ENCODE data around the gene EYA2.

DNA sequence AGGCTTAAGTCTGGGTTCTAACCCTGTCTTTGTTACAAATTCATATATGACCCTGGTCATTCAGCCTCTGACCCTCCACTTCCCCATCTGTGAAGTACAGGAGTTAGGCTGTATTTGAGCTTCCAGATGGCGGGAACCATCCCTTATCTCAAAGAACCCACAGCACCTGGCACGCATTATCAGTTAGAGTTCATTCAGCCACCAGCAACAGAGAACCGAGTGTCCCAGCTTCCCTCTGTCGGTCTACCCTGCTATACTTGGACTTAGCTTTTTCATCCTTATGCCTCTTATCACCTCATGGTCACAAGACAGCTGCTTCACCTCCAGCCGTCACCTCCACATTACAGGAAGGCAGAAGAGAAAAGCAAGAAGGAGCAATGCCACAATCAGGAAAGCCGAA is 147.8 kb downstream of the EYA2 start:
- TF ChIP-seq, protein P1, sequence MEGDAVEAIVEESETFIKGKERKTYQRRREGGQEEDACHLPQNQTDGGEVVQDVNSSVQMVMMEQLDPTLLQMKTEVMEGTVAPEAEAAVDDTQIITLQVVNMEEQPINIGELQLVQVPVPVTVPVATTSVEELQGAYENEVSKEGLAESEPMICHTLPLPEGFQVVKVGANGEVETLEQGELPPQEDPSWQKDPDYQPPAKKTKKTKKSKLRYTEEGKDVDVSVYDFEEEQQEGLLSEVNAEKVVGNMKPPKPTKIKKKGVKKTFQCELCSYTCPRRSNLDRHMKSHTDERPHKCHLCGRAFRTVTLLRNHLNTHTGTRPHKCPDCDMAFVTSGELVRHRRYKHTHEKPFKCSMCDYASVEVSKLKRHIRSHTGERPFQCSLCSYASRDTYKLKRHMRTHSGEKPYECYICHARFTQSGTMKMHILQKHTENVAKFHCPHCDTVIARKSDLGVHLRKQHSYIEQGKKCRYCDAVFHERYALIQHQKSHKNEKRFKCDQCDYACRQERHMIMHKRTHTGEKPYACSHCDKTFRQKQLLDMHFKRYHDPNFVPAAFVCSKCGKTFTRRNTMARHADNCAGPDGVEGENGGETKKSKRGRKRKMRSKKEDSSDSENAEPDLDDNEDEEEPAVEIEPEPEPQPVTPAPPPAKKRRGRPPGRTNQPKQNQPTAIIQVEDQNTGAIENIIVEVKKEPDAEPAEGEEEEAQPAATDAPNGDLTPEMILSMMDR (conservative IDR thresholded peaks at IDR 0.05) = no peak
- TF ChIP-seq ZFX (IDR thresholded peaks at IDR 0.05) = no peak

Measured in C4-2B (cell line).